ENCODE results near the gene RNF32.

- TF ChIP-seq CTCF (IDR thresholded peaks at IDR 0.05; ENCODE audit: low read depth, low read length) (no peak), EZH2phosphoT487 (IDR thresholded peaks at IDR 0.05; ENCODE audit: low read depth) (no peak)
These were observed 36.9 kb upstream of the RNF32 start for GRCh38 chr7:156603629-156604028.
